Lung microvascular endothelial cell (primary cell): ENCODE measurements around the gene APBB2. TPM values are rescaled to one million over a fixed set of nuclear protein-coding genes. Genes with fewer than 3 reads are reported as not detected.

Experiments used
- DNase-seq, 2 donors: peaks; one replicate each; pipeline versions ENCODE4 v3.0.0 to v3.0.0-alpha.2; 2010; ENCODE audit warnings: low read depth in 2 of 2
- total RNA-seq: library from RNA; depleted of rRNA; stranded (reverse); fragments of >200 nt; gene quantifications from 2 replicates; pipeline ENCODE4 v1.2.1, GENCODE V29; 2014

APBB2 gene
- total RNA-seq, 1 donor from 2014 or later, result 18.5 TPM

GRCh38 chr4:40874331-40874730 is 340.0 kb downstream of the APBB2 start:
- no peak for DNase-seq

GRCh38 chr4:40871695-40872250 is 342.6 kb downstream of the APBB2 start:
- no peak for DNase-seq

GRCh38 chr4:40870150-40870549 is 344.2 kb downstream of the APBB2 start:
- DNase-seq, result no peak

- DNase-seq, result no peak
Measured at GRCh38 chr4:40865696-40866095, 348.6 kb downstream of the APBB2 start.

- DNase-seq, result no peak
Measured at GRCh38 chr4:40864531-40864930, 349.8 kb downstream of the APBB2 start.

- DNase-seq, result no peak
Measured at GRCh38 chr4:40858962-40859361, 355.4 kb downstream of the APBB2 start.

- no peak for DNase-seq
Measured at GRCh38 chr4:40857956-40858355, 356.4 kb downstream of the APBB2 start.

- peak; percentile 33 to 73 for DNase-seq
Measured at GRCh38 chr4:40856840-40857362, 357.4 kb downstream of the APBB2 start.

GRCh38 chr4:40856277-40856839 is 358.0 kb downstream of the APBB2 start:
- no peak for DNase-seq

- no peak for DNase-seq
Measured at GRCh38 chr4:40850496-40850895, 363.8 kb downstream of the APBB2 start.

- peak; percentile 57 to 66 for DNase-seq
Measured at GRCh38 chr4:40848940-40849339, 365.4 kb downstream of the APBB2 start.

- no peak for DNase-seq
Measured at GRCh38 chr4:40848251-40848650, 366.1 kb downstream of the APBB2 start.

- DNase-seq, result no peak
Measured at GRCh38 chr4:40846532-40846931, 367.8 kb downstream of the APBB2 start.

- peak in 1 of 2 donors; percentile 67 for DNase-seq
Measured at GRCh38 chr4:40845154-40845835, 369.0 kb downstream of the APBB2 start.

GRCh38 chr4:40844261-40844660 is 370.1 kb downstream of the APBB2 start:
- no peak for DNase-seq

GRCh38 chr4:40843696-40844095 is 370.6 kb downstream of the APBB2 start:
- no peak for DNase-seq

GRCh38 chr4:40842725-40843423 is 371.5 kb downstream of the APBB2 start:
- peak in 1 of 2 donors; percentile 18 for DNase-seq

- DNase-seq, result peak in 1 of 2 donors; percentile 16
Measured at GRCh38 chr4:40842318-40842717, 372.0 kb downstream of the APBB2 start.

GRCh38 chr4:40840985-40841571 is 373.3 kb downstream of the APBB2 start:
- peak; percentile 93 to 95 for DNase-seq

GRCh38 chr4:40840255-40840984 is 373.9 kb downstream of the APBB2 start:
- DNase-seq, result no peak

- DNase-seq, result no peak
Measured at GRCh38 chr4:40838742-40839141, 375.6 kb downstream of the APBB2 start.
